PFSK-1 (cell line): Measurements from ENCODE around the gene SPATA31D1.

Experiments
- FOXP2 ChIP-seq: optimal IDR thresholded peaks from 2 replicates; pipeline ENCODE3; 2011; ENCODE audit warnings: borderline replicate concordance, control low read depth, inconsistent platforms; ENCODE audit not compliant: insufficient read depth; ENCODE audit errors: extremely low read length, extremely low read depth
- POLR2AphosphoS5 ChIP-seq: IDR thresholded peaks from 2 replicates; pipeline ENCODE4 v1.6.1; 2012; ENCODE audit warnings: low read depth, mild to moderate bottlenecking, control low read depth, low read length, moderate library complexity
- SIN3A ChIP-seq: IDR thresholded peaks from 2 replicates; pipeline ENCODE4 v1.6.1; 2012; ENCODE audit warnings: mild to moderate bottlenecking, low read length, moderate library complexity, borderline replicate concordance; ENCODE audit not compliant: insufficient read depth
- TAF1 ChIP-seq: IDR thresholded peaks from 2 replicates; pipeline ENCODE4 v1.6.1; 2012; ENCODE audit warnings: low read length, control low read depth, borderline replicate concordance; ENCODE audit not compliant: insufficient read depth
- TF ChIP-seq, protein P1 (sequence below), 2 experiments: IDR thresholded peaks; 2 replicates each; pipeline versions ENCODE4 v1.6.1 to v1.8.0; 2011 to 2012; ENCODE audit warnings: low read depth in 2 of 2, low read length in 2 of 2, control low read depth in 1 of 2, inconsistent platforms in 1 of 2, mild to moderate bottlenecking in 1 of 2, moderate library complexity in 1 of 2; ENCODE audit not compliant: insufficient read depth in 1 of 2

Gene SPATA31D1

DNA sequence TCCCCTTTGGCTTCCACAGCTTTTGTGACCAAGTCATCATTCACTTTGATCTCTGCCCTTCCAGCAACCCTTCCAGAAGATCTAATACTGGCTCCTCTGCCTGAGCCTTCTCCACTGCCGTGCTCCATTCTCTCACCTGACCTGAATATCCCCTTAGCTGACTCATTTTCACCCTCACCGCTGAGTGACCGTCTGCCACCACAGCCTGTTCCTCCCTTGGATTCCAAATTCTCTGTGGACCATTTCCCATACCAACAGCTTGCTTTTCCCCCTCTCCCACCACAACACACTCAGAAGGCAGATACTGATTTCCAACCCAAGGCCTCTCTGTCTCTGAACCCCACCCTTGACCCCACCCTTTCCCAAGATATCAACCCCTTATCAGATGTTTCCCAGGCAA is 20.5 kb upstream of the SPATA31D1 start:
- TF ChIP-seq, protein P1, sequence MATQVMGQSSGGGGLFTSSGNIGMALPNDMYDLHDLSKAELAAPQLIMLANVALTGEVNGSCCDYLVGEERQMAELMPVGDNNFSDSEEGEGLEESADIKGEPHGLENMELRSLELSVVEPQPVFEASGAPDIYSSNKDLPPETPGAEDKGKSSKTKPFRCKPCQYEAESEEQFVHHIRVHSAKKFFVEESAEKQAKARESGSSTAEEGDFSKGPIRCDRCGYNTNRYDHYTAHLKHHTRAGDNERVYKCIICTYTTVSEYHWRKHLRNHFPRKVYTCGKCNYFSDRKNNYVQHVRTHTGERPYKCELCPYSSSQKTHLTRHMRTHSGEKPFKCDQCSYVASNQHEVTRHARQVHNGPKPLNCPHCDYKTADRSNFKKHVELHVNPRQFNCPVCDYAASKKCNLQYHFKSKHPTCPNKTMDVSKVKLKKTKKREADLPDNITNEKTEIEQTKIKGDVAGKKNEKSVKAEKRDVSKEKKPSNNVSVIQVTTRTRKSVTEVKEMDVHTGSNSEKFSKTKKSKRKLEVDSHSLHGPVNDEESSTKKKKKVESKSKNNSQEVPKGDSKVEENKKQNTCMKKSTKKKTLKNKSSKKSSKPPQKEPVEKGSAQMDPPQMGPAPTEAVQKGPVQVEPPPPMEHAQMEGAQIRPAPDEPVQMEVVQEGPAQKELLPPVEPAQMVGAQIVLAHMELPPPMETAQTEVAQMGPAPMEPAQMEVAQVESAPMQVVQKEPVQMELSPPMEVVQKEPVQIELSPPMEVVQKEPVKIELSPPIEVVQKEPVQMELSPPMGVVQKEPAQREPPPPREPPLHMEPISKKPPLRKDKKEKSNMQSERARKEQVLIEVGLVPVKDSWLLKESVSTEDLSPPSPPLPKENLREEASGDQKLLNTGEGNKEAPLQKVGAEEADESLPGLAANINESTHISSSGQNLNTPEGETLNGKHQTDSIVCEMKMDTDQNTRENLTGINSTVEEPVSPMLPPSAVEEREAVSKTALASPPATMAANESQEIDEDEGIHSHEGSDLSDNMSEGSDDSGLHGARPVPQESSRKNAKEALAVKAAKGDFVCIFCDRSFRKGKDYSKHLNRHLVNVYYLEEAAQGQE (IDR thresholded peaks at IDR 0.05; ENCODE audit: insufficient read depth in 1 of 2, low read depth in 2 of 2, low read length in 2 of 2), result no peak
- TF ChIP-seq POLR2AphosphoS5 (no peak), SIN3A (no peak), TAF1 (no peak), FOXP2 (no peak)

DNA sequence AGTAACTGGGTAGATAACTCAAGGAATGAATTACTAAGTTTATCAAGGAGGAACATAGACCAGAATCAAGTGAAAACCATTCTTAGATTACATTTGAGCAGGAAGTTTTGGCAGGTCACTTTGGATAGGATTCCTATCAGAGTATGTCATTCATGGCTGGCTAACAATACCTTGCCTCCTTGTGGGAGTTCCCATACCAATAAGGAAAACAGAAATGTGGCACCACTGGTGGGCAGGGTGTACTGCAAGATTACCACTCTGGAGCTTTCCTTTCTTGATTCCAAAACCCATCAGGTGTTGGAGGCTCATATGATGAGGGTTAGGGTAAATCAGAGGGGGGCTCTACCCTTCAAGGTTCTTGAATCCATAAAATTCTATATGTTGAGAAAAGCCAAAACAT is 18.6 kb upstream of the SPATA31D1 start:
- TF ChIP-seq, protein P1 (IDR thresholded peaks at IDR 0.05; ENCODE audit: insufficient read depth in 1 of 2, low read depth in 2 of 2, low read length in 2 of 2), result no peak
- no peak for TF ChIP-seq SIN3A
- TF ChIP-seq FOXP2, result no peak
- TF ChIP-seq POLR2AphosphoS5, result no peak
- no peak for TF ChIP-seq TAF1

DNA sequence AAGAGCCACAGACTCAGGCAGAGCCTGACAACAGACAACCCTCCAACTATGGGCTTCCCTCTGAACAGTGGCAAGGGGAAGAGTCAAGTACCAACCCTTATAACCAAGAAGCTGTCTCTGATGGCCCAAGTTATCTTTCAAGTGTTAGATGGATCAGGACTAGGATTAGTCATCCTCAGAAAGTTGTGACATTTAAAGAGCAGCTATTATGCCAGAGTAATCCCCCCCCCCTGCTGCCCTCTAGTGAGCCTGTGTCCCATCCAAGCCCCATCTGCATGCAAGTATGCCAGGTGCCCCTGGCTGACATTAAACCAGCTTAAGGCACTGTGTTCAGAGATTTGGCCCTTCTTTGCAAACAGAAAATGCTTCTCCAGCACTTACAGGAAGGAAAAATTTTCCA is 16.8 kb upstream of the SPATA31D1 start:
- TF ChIP-seq TAF1 (no peak), POLR2AphosphoS5 (no peak)

DNA sequence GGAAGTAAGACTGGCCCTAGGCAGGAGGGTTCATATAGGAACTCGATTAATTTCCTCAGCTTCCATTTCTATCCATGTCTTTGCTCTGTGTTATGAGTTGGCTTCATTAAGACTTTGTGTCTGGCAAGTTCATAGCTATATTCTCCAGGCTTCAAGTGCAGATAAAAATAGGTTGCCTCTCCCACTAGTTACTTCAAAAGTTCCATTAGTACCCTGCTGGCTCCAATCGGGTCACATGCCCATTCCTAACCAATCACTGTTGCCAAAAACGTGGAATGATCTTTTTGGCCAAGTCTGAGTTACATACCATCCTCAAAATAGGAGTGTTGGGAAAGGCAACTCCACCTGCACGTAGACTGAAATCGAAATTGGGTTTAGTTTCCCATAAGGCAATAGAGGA is 13.8 kb upstream of the SPATA31D1 start:
- TF ChIP-seq TAF1, result no peak
- no peak for TF ChIP-seq POLR2AphosphoS5
- TF ChIP-seq, protein P1 (IDR thresholded peaks at IDR 0.05; ENCODE audit: insufficient read depth in 1 of 2, low read depth in 2 of 2, low read length in 2 of 2), result no peak
- TF ChIP-seq FOXP2, result no peak
- no peak for TF ChIP-seq SIN3A

DNA sequence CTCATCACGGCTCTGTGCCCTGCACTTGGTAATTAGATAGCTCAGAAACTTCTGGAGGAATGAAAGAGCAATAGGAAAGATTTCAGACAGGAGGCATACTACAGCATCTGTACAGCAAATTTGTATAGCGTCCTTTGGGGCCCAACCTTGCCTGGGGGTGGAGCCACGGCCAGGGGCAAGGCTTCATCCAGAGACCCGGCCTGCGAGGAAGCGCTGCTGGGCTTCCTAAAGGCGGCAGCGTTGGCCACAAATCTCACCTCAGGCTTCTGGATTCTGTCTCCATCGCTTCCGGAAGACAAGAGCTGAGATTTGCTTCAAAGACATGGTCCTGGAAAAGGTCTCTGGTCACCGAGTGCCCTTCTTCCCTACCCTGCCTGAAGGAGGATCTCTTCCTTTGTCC is 12.2 kb upstream of the SPATA31D1 start:
- TF ChIP-seq SIN3A (no peak), FOXP2 (no peak), TAF1 (no peak), POLR2AphosphoS5 (no peak)
- TF ChIP-seq, protein P1 (IDR thresholded peaks at IDR 0.05; ENCODE audit: insufficient read depth in 1 of 2, low read depth in 2 of 2, low read length in 2 of 2), result no peak
